Posterior cingulate gyrus (tissue), 11 donors: ENCODE data around the gene GAS7.

Experiments used
- DNase-seq, 10 donors: peaks; one replicate each; pipeline versions ENCODE4 v3.0.0 to v3.0.0-alpha.2; 2020 to 2021; ENCODE audit warnings: mixed read lengths in 3 of 10
- intact Hi-C: fragments of 100-400 bp; cut with DNase I; formaldehyde crosslinking; loops from one replicate; pipeline ENCODE4 v1.15.1; 2023

The GAS7 gene

DNA sequence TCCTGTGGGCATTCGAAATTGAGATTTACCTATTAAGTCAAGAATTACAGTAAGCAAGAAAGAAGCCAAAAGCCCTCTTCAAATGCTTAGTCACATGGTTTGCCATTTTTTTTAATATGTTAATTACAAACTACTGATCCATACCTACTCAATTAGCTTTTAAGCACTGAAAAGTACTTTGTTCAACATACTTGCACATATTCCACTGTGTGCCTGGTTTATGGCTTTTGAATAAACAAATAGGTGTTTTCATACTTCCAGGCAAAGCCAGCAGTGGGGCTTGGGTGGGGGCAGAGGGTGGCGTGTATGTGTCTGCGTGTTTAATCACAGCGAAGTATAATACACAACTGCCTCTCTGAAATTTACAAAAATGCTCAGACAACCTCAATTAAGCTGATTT is 51.4 kb downstream of the GAS7 start:
- peak in 1 of 10 donors; percentile 20 for DNase-seq
- intact Hi-C loops = no loop called here

DNA sequence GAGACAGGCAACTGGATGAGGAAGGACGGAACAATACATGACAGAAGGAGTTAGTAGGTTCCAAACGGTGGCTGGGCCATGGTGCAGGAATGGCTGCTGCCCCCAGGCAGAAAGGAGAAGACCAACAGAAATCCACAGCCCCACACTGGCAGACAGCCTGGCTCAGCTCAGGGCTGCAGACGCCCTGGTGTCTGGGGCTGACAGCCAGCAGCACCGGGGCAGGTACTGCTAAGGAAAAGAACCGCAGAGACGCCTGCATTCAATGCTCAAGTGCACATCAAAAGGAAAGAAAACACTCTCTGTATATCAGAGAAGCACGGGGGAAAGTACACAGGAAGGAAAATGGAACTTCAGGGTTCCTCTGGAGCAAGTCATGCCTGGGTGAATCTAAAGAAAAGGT is 53.4 kb downstream of the GAS7 start:
- intact Hi-C loops = no loop called here
- DNase-seq = peak in 1 of 10 donors; percentile 70

DNA sequence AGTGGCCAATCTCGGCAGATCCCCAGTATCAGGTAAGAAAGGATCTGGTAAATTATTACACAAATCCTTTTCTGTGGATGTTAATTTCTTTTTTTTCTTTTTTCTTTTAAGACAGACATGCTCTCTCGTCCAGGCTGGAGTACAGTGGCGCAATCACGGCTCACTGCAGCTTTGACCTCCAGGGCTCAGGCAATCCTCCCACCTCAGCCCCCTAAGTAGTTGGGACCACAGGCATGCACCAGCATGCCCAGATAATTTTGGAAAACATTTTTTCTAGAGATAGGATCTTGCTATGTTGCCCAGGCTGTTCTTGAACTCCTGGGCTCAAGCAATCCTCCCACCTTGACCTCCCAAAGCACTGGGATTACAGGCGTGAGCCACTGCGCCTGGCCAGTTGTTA is 54.0 kb downstream of the GAS7 start:
- intact Hi-C loops = no loop called here
- DNase-seq = peak in 1 of 10 donors; percentile 52

DNA sequence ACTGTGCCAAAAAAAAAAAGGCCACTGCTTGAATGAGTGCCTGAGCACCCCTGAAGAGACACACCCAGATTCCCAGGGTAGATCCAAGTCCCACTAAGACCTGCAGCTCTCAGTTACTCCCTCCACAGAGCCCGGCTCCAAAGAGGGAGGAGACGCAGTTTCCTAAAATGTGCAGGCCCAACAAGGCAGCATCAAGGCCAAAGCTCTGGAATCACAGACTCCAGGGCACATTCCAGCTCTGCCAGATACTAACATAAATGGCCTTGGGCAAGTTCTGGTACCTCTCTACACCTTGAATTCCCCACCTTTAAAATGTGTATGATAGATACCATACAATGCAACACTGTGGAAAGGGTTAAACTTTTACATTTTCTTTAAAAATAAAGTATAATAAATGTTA is 57.0 kb downstream of the GAS7 start:
- DNase-seq = no peak
- intact Hi-C loops = no loop called here

DNA sequence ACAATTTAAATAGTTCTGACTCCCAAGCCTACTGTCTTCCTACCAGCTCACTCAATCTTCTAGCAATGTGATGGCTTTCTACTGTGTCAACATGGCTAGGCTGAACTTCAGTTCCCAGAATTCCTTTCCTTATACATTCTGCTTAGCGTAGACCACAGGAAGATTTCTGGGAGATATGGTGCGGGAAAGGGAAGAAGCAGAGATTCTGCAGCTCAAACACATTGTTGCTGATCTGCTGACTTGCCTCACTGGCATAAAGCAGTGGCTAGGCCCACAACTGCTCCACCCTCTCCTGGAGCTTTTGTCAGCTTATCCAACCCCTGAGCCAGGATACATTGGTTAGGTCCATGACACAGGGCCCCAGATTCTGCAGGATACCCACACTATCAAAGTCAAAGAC is 58.8 kb downstream of the GAS7 start:
- intact Hi-C loops = no loop called here
- DNase-seq = no peak

DNA sequence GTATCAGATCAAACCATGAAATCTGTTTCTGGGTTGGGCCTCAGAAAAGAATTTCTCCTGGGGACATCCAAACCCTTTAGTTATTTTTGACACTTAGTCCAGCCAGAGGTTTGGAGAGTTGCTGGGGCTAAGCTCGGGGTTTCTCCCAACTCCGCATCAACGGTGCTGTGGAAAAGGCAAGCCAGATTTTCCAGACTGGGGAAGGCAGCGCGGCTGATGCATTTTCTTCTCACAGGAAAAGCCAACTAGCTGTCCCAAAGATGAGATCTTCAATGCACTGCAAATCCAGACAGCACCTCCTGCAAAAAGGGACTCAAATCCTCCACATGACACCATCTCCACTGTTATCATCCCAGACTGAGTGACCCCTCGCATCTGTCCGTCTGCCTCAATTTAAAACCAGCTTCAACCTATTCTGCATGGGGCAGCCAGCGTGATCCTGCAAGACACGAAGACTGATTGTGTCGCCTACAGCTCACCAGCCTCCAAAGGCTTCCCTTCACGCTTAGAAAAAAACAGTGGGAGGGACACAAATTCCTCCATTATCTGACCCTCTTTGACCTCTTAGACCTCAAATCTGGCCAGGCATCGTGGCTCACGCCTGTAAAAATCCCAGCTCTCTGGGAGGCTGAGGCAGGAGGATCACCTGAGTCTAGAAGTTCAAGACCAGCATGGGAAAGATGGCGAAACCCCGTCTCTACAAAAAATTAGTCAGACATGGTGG is 62.0 kb downstream of the GAS7 start:
- intact Hi-C loops = no loop called here
- no peak for DNase-seq

DNA sequence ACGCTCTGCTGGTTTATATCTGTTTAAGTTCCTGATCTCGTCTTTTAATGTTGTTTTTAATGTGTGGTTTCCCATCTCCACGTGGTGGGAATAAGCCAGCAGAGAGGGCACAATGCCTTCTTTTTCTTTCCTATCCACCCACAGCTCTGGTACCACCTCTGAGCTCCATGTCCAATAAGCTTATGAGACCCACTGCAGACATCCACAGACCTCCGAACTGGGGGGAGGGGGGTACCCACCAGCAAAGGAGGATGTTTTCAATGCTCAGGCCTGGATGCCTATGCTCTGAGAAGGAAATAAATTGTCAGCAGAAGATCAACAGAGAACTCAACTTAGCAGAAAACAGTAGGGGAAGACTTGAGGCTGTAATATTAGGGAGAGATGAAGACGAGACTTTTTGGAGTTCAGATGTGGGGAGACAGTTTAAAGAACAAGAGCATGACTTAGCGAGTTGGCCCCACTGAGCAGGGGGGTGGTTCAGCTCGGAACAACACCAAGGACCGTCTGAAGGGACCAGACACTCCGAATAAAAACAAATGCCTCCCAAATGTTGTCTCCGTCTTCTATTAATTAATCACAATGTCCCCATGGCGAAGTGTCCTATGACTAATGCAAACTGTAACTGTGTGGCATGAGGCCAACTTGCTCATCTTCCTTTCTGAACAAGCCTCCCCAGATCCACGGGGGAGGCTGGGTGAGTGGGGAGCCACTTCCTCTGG is 62.7 kb downstream of the GAS7 start:
- peak in 1 of 10 donors; percentile 37 for DNase-seq
- intact Hi-C loops = no loop called here

DNA sequence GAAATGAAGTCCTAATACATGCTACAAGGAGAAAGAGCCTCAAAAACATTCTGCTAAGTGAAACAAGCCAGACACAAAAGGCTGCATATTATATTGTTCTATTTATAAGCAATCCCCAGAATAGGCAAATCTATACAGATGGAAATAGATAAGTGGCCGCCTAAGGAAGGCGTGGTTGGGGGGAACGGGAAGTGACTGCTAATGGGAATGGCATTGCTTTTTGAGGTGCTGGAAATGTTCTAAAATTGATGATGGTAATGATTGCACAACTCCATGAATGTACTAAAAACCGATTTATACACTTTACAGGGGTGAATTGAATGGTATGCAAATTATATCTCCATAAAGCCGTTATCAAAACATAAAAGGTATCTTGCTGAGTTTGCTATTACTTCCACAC is 67.7 kb downstream of the GAS7 start:
- intact Hi-C loops = no loop called here
- DNase-seq = no peak

DNA sequence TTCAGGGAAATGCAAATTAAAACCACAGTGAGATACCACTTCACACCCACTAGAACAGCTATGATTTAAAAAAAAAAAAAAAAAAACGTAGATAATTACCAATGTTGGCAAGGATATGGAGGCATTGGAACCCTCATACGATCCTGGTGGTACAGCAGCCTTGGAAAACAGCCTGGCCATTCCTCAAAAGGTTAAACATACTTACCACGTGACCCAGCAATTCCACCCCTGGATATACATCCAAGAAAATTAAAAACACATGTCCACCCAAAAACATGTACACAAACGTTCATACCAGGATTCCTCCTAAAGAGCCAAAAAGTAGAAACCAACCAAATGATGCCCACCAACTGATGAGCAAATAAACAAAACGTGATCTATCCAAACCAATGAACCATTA is 68.1 kb downstream of the GAS7 start:
- DNase-seq = no peak
- intact Hi-C loops = no loop called here

DNA sequence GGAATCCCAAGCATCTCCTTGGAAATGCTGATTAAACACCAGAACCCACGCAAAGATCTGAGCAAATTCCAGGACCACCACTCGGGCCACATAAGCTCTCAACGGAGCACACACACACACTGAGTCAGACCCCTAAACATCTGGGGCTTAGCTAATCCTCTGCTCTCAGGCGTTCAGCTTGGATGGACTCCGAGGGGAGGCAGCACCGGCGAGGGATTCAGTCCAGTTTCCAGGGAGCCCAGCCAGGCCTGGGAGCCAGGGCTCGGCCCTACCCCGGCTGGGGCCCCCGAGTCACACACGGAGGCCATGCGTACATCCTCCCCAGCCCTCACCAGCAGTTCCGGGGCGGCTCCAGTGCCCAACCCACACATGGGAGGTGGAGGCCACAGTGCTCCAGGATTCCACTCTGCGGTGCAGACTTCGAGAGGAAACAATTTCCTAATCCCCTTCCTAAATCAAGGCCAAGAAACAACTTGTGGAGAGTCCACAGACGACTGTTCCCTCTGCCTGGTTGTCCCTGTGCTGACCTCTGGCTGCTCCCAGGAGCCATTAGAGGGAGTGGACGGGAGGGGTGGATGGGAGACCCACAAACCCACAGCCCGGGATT is 70.5 kb downstream of the GAS7 start:
- DNase-seq = peak in 7 of 10 donors; percentile 37 to 93 (median 57)

DNA sequence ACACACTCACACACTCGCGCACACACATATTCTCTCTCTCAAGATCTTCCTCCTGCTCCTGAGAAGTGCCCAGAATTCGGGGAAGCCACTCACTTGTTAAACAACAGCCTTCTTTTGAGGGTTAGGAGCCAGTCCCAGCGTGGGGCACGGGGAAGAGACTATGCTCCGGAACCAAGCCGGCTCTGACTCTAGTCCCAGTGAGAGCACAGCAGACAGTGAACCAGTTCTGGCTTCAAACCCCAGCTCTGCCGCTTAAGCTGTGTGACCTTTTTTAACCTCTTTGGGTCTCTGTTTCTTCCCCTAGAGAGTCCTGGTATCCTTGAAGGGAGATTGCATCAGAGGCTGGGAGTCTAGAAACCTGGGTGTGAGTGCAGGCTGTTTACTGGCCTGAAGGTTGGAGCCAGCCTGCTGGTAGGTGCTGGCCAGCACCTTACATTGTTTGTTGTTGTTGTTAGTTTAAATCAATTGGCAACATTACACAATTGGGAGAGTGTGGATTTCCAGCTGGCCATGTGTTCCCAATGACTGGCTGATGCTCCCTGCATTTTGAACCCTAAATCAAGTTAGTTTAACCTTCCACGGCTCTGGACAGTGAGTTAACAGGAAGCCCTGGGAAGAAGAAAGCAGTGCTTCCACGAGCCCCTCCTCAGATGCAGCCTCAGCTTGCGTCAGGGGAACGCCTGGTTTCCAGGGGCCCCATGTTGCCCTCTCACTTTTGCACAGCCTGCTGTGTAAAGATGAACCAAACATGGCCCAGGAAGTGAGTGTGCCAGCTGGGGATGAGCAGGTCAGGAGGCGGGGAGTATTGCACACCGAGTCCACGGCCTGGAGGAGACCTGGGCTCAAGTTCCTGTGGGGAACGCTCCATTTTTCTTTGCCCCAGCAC is 71.5 kb downstream of the GAS7 start:
- peak in 1 of 10 donors; percentile 75 for DNase-seq

More for the DNA sequence above, 70.5 kb downstream of the GAS7 start:
- intact Hi-C loops = loop anchor here (5.0 kb wide), 1 partner anchor 94 kb away; no protein-coding TSS in a partner anchor

DNA sequence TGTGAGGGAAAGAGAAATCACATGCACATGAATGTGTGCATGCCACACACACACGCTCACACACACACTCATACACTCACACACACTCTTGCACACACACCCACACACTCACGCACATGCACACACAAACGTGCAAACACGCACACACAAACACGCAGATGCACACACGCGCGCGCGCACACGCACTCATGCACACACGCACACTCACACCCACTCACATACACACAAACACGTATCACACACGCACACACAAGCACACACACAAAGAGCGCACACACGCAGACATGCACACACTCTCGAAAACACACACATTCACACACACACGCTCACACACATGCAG is 72.2 kb downstream of the GAS7 start:
- DNase-seq = no peak
- intact Hi-C loops = loop anchor here (5.0 kb wide), 1 partner anchor 96 kb away; no protein-coding TSS in a partner anchor

More for the DNA sequence above, 71.5 kb downstream of the GAS7 start:
- intact Hi-C loops = loop anchor here (5.0 kb wide), 1 partner anchor 95 kb away; no protein-coding TSS in a partner anchor

DNA sequence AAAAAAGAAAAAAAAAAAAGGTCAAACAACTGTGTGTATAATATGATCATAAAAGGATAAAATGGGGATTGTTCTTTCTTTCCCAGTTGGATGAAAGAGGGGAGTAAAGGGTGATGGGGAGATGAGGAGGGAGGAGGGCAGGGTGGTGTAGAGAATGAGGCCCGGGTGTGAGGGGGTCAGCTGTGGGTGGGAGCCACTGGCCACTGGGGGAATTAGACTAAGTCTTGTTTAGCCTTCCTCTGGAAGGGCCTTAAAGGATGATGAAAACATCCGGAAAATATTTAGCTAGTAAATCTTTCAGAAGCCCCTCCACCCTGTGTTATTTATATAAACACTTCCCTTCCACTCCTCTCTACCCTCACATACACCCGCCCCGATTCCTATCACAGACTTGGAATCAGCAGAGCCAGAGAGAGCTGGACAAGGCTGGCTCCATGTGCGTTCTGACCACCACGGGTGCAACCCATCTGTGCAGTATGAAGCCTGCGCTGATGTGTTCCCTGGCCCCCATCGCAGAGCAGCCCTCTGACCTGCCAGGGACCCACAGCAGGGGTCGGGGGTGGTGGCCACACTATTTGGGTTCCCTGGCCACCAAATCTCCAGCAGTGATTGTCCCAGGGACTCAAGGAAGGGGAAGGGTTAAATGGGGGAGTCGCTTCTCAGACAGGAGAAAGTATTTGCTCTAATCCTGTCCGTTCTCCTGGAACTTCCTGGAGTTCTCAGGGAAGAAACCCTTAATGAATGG is 72.7 kb downstream of the GAS7 start:
- DNase-seq = no peak
- intact Hi-C loops = loop anchor here (5.0 kb wide), 1 partner anchor 97 kb away; no protein-coding TSS in a partner anchor

DNA sequence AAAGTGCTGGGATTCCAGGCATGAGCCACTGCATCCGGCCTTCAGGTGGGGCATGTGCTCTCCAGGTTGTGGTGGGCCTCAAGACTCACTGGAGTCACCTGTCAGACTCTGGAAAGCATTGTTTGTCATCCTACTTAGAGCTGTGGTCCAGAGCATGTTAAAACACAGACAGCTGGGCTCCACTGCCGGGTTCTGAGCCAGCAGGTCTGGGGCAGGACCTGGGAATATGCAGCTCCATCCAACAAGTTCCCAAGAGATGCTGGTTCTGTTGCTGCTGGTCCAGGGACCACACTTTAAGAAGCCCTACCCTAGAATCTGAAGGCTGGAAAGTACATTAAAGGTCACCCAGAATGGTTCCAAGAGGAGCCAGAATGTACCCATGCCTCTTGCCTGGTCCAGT is 75.3 kb downstream of the GAS7 start:
- intact Hi-C loops = loop anchor here (5.0 kb wide), 1 partner anchor 86 kb away; no protein-coding TSS in a partner anchor
- DNase-seq = peak in 1 of 10 donors; percentile 49

DNA sequence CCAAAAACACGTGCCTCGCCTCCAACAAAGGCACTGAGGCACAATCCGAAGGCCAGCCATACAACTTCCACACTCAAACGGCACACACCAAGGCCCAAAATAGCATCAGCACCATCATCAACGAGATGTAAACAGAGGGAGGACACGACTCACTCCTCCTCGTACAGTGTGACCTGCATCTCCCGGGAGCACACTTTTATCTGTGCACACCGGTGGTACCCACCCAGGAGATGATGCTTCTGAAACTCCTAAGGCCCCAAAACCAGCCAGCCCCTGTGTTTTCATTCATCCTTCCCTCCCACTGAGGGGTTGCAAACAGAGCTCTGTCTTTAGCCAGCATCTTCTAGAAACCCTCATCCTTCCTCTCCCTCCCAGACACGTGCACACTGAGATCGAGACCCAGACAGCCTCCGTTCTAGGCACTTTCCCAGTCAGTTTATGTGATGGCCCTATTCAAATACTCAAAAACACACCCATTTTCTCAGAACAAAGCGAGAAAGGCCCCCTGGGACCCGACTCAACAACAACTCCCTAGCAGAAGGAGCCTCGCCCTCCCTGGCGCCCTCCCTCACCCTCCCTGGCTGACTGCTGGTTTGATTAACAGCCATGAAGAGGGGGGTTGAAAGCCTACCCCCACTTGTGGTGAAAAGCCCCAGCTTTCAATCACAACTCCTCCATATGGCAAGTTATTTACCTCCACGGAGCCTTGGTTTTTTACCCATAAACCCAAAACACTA is 76.3 kb downstream of the GAS7 start:
- peak in 1 of 10 donors; percentile 59 for DNase-seq
- intact Hi-C loops = loop anchor here (5.0 kb wide), 1 partner anchor 85 kb away; no protein-coding TSS in a partner anchor

DNA sequence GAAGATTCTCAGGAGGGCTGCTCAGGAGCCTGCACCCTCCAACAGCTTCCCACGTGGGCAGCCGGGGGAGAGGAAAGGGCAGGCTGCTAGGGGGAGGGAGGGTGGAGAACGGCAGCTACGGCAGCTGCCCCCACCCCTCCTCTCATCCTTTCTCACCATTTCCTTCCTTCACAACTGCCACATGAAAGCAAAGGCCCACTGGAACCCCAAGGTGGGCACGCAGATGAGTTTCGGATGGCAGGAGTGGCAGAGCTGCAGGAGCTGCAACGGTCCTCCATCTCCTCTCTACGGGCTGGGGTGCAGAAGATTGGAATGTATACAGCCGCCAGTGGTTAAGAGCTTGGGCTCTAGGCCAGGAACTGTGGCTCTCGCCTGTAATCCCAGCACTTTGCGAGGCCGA is 77.7 kb downstream of the GAS7 start:
- DNase-seq = peak in 2 of 10 donors; percentile 33 to 42
- intact Hi-C loops = loop anchor here (5.0 kb wide), 1 partner anchor 83 kb away; no protein-coding TSS in a partner anchor

DNA sequence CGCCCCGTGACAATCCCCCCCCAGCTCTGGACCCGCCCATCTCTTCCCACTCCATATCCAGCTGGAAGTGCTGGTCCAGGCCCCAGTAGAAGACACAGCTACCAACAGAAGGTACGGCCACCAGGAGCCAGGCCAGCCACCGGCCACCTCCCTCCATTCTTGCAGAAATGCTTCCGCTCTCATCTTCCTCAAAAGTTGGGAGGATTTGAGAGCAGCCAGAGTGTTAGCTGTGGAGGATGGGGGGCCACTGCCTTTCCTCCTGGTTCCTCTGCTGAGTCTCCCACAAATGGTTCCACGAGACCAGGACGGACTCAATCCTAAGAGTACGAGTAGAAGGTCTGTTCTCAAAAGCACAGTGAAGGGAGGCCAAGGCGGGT is 78.3 kb downstream of the GAS7 start:
- intact Hi-C loops = loop anchor here (5.0 kb wide), 1 partner anchor 83 kb away; no protein-coding TSS in a partner anchor
- DNase-seq = peak in 2 of 10 donors; percentile 40 to 63
